ENCODE measurements around the gene WNT9A. TPM values are rescaled to one million over a fixed set of nuclear protein-coding genes. Genes with fewer than 3 reads are reported as not detected.
A peak's percentile ranks its signal among the peaks of the same experiment; 100 is the strongest.

The WNT9A gene
- total RNA-seq, 1 experiment from 2014 or later, result 1.5 TPM

DNA sequence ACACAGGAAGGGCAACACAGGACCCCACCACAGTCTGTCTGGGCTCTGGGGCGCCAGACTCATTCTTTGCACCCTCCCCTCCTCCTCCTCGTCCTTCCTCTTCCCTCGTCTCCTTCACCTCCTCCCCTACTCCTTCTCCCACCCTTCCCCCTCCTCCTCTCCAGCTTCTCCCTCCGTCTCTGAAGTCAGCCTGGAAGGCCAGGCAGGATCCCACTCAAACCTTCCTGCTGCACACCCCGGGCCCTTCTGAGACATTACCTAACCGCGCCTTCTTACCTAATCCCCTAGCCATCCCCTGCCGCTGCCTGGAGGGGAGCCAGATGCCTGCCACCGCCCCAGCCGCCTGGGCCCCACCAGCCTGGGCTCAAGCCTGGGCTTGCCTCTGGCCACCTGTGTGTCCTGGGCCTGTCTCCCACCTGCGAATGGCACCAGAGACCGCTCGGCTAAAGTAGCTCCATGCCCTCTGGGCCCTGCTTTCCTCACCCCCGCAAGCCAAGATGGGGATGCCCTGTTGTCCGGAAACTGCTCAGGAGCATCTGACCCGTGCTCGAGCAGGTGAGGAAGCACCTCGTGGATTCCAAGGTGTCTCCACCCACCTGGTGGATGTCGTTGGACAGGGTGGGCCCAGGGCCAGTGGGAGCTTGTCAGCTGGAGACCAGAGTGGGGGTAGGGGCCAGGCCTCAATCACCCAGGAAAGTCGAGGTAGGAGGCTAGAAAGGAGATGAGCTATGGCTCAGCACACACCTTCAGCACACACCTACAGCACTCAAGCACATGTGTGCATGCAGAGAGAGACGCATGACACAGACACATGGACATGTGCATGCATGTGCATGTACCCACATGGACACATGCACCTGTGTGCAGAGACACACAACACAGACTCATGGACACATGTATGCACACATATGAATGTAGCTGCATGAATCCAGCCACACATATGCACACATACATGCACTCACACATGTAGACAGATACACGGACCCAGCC, 31.9 kb downstream of the WNT9A start:
- Mint-ChIP-seq H3K36me3 (no peaks in the 10 kb centered on the region), H3K27me3 (ENCODE audit: low read depth) (no peaks in the 10 kb centered on the region), H3K4me1 (peaks cover 23% of the 10 kb centered on the region), H3K9me3 (no peaks in the 10 kb centered on the region), H3K4me3 (no peak overlapping the region), H3K27ac (no peak overlapping the region)
- TF ChIP-seq ESRRA (CRISPR knock-in tag; IDR thresholded peaks at IDR 0.05; ENCODE audit: borderline replicate concordance), result no peak
- no peak for ATAC-seq
- CTCF ChIA-PET, result no interaction called here
- POLR2A ChIA-PET, result no interaction called here
- no peak for DNase-seq (ENCODE audit: low spot score)

DNA sequence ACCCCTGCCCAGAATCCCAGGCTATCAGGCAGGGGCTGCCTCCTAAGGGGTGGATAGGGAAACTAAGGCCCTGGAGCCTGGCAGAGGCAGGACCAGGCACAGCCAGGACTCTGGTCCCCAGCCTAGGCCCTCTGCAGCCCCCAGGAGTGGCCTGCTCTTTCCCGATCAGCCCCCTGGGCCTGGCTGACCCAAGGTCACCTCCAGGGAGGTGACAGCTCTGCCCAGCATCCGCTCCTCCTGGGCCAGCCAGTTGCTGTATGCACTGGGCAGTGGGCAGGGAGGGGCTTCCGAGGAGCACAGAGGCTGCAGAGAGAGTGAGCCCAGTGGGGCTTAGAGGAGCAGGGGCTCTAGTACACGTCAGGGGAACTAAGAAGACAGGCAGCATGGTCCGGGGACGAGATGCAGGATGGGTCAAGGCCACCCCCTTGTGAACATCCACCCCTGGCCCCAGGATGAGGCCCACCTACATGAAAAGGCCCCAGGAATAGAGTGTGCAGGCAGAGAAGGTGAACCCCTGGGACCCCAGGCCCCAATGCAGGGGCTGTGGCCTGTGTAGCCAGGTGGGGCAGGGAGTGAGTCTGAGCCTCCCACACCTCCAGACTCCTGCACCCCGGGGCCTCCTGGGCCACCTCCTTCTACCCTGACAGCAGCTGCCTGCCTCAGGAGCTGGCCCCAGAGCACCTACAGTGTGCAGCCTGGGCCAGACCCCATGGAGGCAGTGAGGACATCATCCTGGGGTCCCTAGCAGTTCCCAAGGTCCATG, 32.8 kb downstream of the WNT9A start:
- CTCF ChIA-PET, result no interaction called here

DNA sequence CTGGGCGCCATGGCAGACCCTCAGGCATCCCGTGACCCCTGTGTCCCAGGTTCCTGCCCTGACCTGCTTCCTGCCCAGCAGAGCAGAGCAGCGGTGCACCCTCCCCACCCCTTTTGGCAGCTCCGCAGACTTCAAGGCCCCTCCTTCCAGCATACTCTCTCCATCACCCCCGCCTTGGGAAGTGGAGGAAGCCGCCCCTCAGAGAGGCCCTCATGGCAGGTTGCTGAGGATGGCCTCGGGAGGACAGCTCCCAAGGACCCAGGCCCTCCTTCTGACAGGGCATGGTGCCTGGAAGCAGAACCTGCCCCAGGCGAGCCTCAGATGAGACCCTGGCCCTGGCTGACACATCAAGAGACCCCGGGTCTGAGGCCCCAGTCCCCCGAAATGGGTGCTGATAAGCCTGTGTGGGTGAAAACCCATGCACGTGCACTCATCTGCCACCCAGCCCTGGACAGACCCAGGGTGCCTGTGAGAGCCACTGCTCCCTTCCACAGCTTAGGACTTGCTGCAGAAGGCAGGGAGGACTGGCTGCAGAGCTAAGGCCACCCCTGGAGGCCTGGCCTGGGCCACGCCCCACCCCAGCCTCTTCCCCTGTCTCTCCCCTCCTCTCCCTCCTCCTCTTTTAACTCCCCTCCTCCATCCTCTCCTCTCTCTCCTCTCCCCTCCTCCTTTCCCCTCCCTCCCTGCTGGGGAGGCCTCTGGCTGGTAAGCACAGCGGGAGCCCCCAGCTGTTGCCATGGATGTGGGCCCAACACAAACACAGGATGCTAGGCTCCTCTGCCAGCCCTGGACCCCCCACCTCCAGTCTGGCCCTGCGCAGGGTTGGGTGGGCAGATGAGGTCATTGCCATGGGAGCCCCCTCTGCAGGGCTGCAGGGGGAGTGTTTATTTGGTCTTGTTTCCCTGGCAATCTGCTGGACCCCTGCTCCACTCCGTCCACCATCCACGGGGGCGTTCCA, 33.7 kb downstream of the WNT9A start:
- DNase-seq (ENCODE audit: low spot score), result no peak
- CTCF ChIA-PET, result interaction anchor here (0.8 to 1.7 kb wide), 2 partner anchors 39 to 217 kb away, joined by 3 to 12 read pairs; no protein-coding TSS in a partner anchor

More for the DNA sequence above, 32.8 kb downstream of the WNT9A start:
- TF ChIP-seq, protein P1, sequence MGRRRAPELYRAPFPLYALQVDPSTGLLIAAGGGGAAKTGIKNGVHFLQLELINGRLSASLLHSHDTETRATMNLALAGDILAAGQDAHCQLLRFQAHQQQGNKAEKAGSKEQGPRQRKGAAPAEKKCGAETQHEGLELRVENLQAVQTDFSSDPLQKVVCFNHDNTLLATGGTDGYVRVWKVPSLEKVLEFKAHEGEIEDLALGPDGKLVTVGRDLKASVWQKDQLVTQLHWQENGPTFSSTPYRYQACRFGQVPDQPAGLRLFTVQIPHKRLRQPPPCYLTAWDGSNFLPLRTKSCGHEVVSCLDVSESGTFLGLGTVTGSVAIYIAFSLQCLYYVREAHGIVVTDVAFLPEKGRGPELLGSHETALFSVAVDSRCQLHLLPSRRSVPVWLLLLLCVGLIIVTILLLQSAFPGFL (CRISPR knock-in tag; IDR thresholded peaks at IDR 0.05; ENCODE audit: borderline replicate concordance), result no peak
- TF ChIP-seq ZNF671 (CRISPR knock-in tag; IDR thresholded peaks at IDR 0.05), result no peak
- no peak for TF ChIP-seq ELF4 (CRISPR knock-in tag; IDR thresholded peaks at IDR 0.05; ENCODE audit: low read depth)
- Mint-ChIP-seq H3K4me1 (peaks cover 27% of the 10 kb centered on the region), H3K36me3 (no peaks in the 10 kb centered on the region), H3K27me3 (ENCODE audit: low read depth) (no peaks in the 10 kb centered on the region), H3K27ac (no peak overlapping the region), H3K4me3 (no peak overlapping the region), H3K9me3 (no peaks in the 10 kb centered on the region)
- ATAC-seq, result no peak
- POLR2A ChIA-PET, result no interaction called here
- no peak for DNase-seq (ENCODE audit: low spot score)

DNA sequence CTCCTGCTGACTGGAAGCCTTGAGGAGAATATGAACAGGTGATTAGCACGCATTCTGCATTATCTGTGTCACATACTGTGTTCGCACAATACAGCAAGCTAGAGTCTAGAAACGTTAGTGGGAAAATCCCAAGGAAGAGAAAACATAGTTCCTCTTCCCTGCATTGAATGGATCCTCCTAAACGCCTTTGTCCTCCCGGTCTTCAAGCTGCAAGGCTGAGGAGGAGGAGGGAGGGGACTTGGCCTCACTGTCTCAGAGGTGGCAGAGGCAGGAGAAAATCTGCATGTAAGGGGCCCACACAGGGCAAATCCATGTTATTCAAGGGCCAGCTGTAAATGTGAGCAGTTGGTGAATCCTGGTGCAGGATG, 34.4 kb downstream of the WNT9A start:
- Mint-ChIP-seq H3K9me3 (no peaks in the 10 kb centered on the region), H3K36me3 (no peaks in the 10 kb centered on the region), H3K27me3 (ENCODE audit: low read depth) (no peaks in the 10 kb centered on the region), H3K4me1 (peaks cover 20% of the 10 kb centered on the region), H3K4me3 (no peak overlapping the region), H3K27ac (no peak overlapping the region)
- TF ChIP-seq, protein P2, sequence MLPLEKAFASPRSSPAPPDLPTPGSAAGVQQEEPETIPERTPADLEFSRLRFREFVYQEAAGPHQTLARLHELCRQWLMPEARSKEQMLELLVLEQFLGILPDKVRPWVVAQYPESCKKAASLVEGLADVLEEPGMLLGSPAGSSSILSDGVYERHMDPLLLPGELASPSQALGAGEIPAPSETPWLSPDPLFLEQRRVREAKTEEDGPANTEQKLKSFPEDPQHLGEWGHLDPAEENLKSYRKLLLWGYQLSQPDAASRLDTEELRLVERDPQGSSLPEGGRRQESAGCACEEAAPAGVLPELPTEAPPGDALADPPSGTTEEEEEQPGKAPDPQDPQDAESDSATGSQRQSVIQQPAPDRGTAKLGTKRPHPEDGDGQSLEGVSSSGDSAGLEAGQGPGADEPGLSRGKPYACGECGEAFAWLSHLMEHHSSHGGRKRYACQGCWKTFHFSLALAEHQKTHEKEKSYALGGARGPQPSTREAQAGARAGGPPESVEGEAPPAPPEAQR (CRISPR knock-in tag; IDR thresholded peaks at IDR 0.05), result no peak
- TF ChIP-seq ETV6 (CRISPR knock-in tag; IDR thresholded peaks at IDR 0.05), result no peak
- CTCF ChIA-PET, result interaction anchor here (0.8 to 1.7 kb wide), 3 partner anchors 40 to 217 kb away, joined by 3 to 12 read pairs (median 3); no protein-coding TSS in a partner anchor
- no peak for DNase-seq (ENCODE audit: low spot score)
- peak; percentile 13 for ATAC-seq
- POLR2A ChIA-PET, result no interaction called here

More for the DNA sequence above, 33.7 kb downstream of the WNT9A start:
- H3K27me3 Mint-ChIP-seq (ENCODE audit: low read depth), result no peaks in the 10 kb centered on the region
- POLR2A ChIA-PET, result no interaction called here
- no peak overlapping the region for H3K4me3 Mint-ChIP-seq
- H3K4me1 Mint-ChIP-seq, result peaks cover 21% of the 10 kb centered on the region
- no peaks in the 10 kb centered on the region for H3K36me3 Mint-ChIP-seq
- TF ChIP-seq, protein P3, sequence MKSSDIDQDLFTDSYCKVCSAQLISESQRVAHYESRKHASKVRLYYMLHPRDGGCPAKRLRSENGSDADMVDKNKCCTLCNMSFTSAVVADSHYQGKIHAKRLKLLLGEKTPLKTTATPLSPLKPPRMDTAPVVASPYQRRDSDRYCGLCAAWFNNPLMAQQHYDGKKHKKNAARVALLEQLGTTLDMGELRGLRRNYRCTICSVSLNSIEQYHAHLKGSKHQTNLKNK (CRISPR knock-in tag; IDR thresholded peaks at IDR 0.05), result no peak
- peak; percentile 42; the same call in 1 of the 2 replicates for TF ChIP-seq ZNF263 (CRISPR knock-in tag; IDR thresholded peaks at IDR 0.05; ENCODE audit: low read depth)
- no peaks in the 10 kb centered on the region for H3K9me3 Mint-ChIP-seq
- peak; percentile 18 for ATAC-seq
- H3K27ac Mint-ChIP-seq, result no peak overlapping the region
